CD14-positive monocyte (primary cell): ENCODE measurements around the gene ARHGEF25. TPM values are rescaled to one million over a fixed set of nuclear protein-coding genes. Genes with fewer than 3 reads are reported as not detected.

ENCODE experiments used
- DNase-seq, 3 donors: peaks; one replicate each; pipeline ENCODE4 v3.0.0-alpha.2; 2011 to 2022
- H2AFZ ChIP-seq: 2 replicates; pipeline ENCODE4 v1.6.0; 2012; ENCODE audit warnings: mild to moderate bottlenecking, low read depth, low read length, inconsistent platforms; ENCODE audit not compliant: insufficient read depth, poor library complexity, severe bottlenecking
- H3K27ac ChIP-seq, 2 donors: 1 replicate in 1 of 2; 2 replicates in 1 of 2; pipeline ENCODE4 v1.5.1; 2012 to 2013; ENCODE audit warnings: low read length in 2 of 2, control low read depth in 1 of 2, inconsistent platforms in 1 of 2, low read depth in 1 of 2, mild to moderate bottlenecking in 1 of 2
- H3K27me3 ChIP-seq, 2 donors: one replicate each; pipeline versions ENCODE4 v1.6.0 to v1.6.1; 2011 to 2013; ENCODE audit warnings: low read length in 2 of 2; ENCODE audit not compliant: control insufficient read depth in 2 of 2, insufficient read depth in 2 of 2
- H3K36me3 ChIP-seq, 2 donors: replicated peaks in 1 of 2; 1 replicate in 1 of 2; 2 replicates in 1 of 2; pipeline versions ENCODE4 v1.5.1 to v1.6.1; 2012 to 2013; ENCODE audit warnings: low read length in 2 of 2, control low read depth in 1 of 2, inconsistent platforms in 1 of 2, mild to moderate bottlenecking in 1 of 2; ENCODE audit not compliant: insufficient read depth in 2 of 2, control insufficient read depth in 1 of 2
- H3K4me1 ChIP-seq, 2 donors: 1 replicate in 1 of 2; 2 replicates in 1 of 2; pipeline versions ENCODE4 v1.5.1 to v1.6.1; 2012 to 2013; ENCODE audit warnings: low read length in 2 of 2, control low read depth in 1 of 2, inconsistent platforms in 1 of 2, mild to moderate bottlenecking in 1 of 2, moderate library complexity in 1 of 2; ENCODE audit not compliant: insufficient read depth in 2 of 2, control insufficient read depth in 1 of 2
- H3K4me2 ChIP-seq: replicated peaks from 2 replicates; pipeline ENCODE3; 2012; ENCODE audit warnings: low read length, moderate library complexity, mild to moderate bottlenecking; ENCODE audit not compliant: poor library complexity, severe bottlenecking; ENCODE audit errors: extremely low read depth
- H3K4me3 ChIP-seq, 3 experiments: fragments of 200-600 bp in 1 of 3; sonication (generic) in 1 of 3; replicated peaks in 1 of 3; 1 replicate in 2 of 3; 2 replicates in 1 of 3; pipeline ENCODE4 v1.5.1; 2011 to 2013; ENCODE audit warnings: low read length in 3 of 3, mild to moderate bottlenecking in 3 of 3, control low read depth in 2 of 3, low read depth in 2 of 3, inconsistent platforms in 1 of 3, moderate library complexity in 1 of 3
- H3K79me2 ChIP-seq: 2 replicates; pipeline ENCODE4 v1.6.0; 2012; ENCODE audit warnings: mild to moderate bottlenecking, control low read depth, inconsistent platforms, low read length, moderate library complexity; ENCODE audit not compliant: insufficient read depth
- H3K9ac ChIP-seq: 2 replicates; pipeline ENCODE4 v1.6.0; 2017; ENCODE audit warnings: low read length, mild to moderate bottlenecking; ENCODE audit not compliant: insufficient read depth, poor library complexity, severe bottlenecking
- H3K9me3 ChIP-seq, 2 donors: replicated peaks in 1 of 2; 1 replicate in 1 of 2; 2 replicates in 1 of 2; pipeline versions ENCODE4 v1.5.1 to v1.6.1; 2012 to 2013; ENCODE audit warnings: low read length in 2 of 2, control low read depth in 1 of 2; ENCODE audit not compliant: control insufficient read depth in 1 of 2, insufficient read depth in 1 of 2
- H4K20me1 ChIP-seq: 2 replicates; pipeline ENCODE4 v1.6.0; 2012; ENCODE audit warnings: mild to moderate bottlenecking, low read length, control low read depth, moderate library complexity; ENCODE audit not compliant: insufficient read depth
- H3K27ac Mint-ChIP-seq, 7 donors: one replicate each; pipeline ENCODE4 v1.8.0; 2020; ENCODE audit warnings: mild to moderate bottlenecking in 7 of 7, mixed read lengths in 7 of 7, moderate library complexity in 6 of 7, inconsistent platforms in 2 of 7
- H3K27me3 Mint-ChIP-seq, 3 donors: one replicate each; pipeline ENCODE4 v1.8.0; 2021 to 2022; ENCODE audit warnings: low read depth in 3 of 3, mild to moderate bottlenecking in 3 of 3, mixed read lengths in 3 of 3, moderate library complexity in 3 of 3, inconsistent platforms in 1 of 3
- H3K36me3 Mint-ChIP-seq, 2 donors: one replicate each; pipeline ENCODE4 v1.8.0; 2020; ENCODE audit warnings: mixed read lengths in 2 of 2, inconsistent platforms in 1 of 2, mild to moderate bottlenecking in 1 of 2
- H3K4me1 Mint-ChIP-seq: one replicate; pipeline ENCODE4 v1.8.0; 2020; ENCODE audit warnings: mild to moderate bottlenecking, mixed read lengths
- H3K4me3 Mint-ChIP-seq, 2 donors: one replicate each; pipeline ENCODE4 v1.8.0; 2020; ENCODE audit warnings: mild to moderate bottlenecking in 2 of 2, mixed read lengths in 2 of 2, moderate library complexity in 1 of 2
- H3K9me3 Mint-ChIP-seq, 7 donors: one replicate each; pipeline ENCODE4 v1.8.0; 2020 to 2022; ENCODE audit warnings: mixed read lengths in 7 of 7, mild to moderate bottlenecking in 6 of 7, moderate library complexity in 6 of 7, inconsistent platforms in 2 of 7
- WGBS: methylation state at CpG from one replicate; pipeline ENCODE4 v1.1.5; 2013; ENCODE audit warnings: missing lambda C conversion rate; ENCODE audit not compliant: insufficient coverage; 5-methylcytosine and 5-hydroxymethylcytosine counted together
- intact Hi-C, 2 donors: fragments of 100-400 bp; cut with micrococcal nuclease; formaldehyde crosslinking; loops; one replicate each; pipeline versions ENCODE4 v1.15.0 to v1.15.1; 2023
- polyA plus RNA-seq, 3 donors: library from polyadenylated mRNA; depleted of rRNA in 1 of 3; unstranded in 2 of 3; stranded (reverse) in 1 of 3; fragments of 300-500 nt in 2 of 3; fragments of >200 nt in 1 of 3; fragmentation: Illumina TruSeq in 2 of 3; gene quantifications; 1 replicate in 2 of 3; 2 replicates in 1 of 3; pipeline ENCODE4 v1.2.3, GENCODE V29; 2012 to 2021
- TF ChIP-seq, protein P1 (sequence below): fragments of 200-600 bp; IDR thresholded peaks from one replicate; pipeline ENCODE4 v1.8.0; 2022; ENCODE audit warnings: antibody characterized with exemption, mild to moderate bottlenecking

The ARHGEF25 gene
- polyA plus RNA-seq, 3 donors = not detected

DNA sequence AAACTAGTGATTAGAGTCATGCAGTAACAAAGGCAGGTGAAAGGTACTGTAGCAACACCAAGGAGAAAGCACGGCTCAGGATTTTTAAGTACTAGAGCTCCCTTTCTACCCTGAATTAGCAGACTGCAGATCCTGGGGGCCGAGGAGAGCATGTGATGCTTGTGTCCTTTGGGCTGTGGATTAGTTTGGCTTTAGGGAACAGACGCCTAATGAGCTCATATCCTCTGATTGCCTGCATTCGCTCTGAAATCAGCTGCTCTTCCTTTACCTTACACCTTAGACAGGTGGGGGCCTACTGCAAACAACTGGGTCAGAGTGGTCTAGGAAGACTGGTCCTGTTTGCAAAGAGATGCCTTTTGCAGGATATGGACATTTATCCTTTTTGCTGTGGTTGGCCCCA lies 18.0 kb upstream of the ARHGEF25 start:
- Histone ChIP-seq H4K20me1 (no peaks in the 10 kb centered on the region), H3K79me2 (peaks cover 4% of the 10 kb centered on the region), H3K4me3 (no peak overlapping the region), H3K36me3 (peaks cover 29 to 43% of the 10 kb centered on the region in 2 donors), H3K9me3 (no peaks in the 10 kb centered on the region), H3K27ac (no peak overlapping the region), H3K4me1 (peaks cover 16 to 21% of the 10 kb centered on the region in 2 donors), H3K9ac (no peak overlapping the region), H2AFZ (no peak overlapping the region), H3K27me3 (no peaks in the 10 kb centered on the region), H3K4me2 (no peak overlapping the region)
- Mint-ChIP-seq H3K36me3 (peaks cover 33 to 40% of the 10 kb centered on the region in 2 donors), H3K27ac (no peak overlapping the region), H3K4me3 (no peak overlapping the region), H3K4me1 (peaks cover 25% of the 10 kb centered on the region), H3K27me3 (peaks cover 2 to 9% (median 7%) of the 10 kb centered on the region in 3 donors), H3K9me3 (no peaks in the 10 kb centered on the region)
- no peak for DNase-seq
- WGBS = 80% methylated on average over 1 of the region's 4 CpGs
- TF ChIP-seq, protein P1, sequence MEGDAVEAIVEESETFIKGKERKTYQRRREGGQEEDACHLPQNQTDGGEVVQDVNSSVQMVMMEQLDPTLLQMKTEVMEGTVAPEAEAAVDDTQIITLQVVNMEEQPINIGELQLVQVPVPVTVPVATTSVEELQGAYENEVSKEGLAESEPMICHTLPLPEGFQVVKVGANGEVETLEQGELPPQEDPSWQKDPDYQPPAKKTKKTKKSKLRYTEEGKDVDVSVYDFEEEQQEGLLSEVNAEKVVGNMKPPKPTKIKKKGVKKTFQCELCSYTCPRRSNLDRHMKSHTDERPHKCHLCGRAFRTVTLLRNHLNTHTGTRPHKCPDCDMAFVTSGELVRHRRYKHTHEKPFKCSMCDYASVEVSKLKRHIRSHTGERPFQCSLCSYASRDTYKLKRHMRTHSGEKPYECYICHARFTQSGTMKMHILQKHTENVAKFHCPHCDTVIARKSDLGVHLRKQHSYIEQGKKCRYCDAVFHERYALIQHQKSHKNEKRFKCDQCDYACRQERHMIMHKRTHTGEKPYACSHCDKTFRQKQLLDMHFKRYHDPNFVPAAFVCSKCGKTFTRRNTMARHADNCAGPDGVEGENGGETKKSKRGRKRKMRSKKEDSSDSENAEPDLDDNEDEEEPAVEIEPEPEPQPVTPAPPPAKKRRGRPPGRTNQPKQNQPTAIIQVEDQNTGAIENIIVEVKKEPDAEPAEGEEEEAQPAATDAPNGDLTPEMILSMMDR = no peak
- intact Hi-C loops = no loop called here

DNA sequence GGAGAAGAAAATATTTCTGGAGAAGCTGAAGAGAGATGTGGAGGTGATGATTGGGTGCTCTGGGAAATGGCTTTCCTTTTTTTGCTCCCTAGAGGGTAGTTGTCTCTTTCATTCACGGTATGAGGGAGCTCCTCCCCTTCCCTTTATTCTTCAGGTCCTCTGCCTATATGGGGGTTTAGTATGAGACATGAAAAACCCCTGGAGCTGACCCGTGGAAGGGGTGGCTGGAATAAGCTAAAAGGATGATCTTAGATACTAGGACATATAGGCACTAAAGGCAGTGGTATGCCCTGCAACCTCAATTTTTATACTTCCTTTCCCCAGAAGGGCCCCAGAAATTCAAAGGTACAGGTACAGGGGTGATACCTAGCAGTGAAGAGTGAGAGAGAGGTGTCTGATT lies 10.8 kb upstream of the ARHGEF25 start:
- Mint-ChIP-seq H3K9me3 (peaks cover 0 to 12% (median 0%) of the 10 kb centered on the region in 7 donors), H3K27me3 (peaks cover 18 to 23% (median 19%) of the 10 kb centered on the region in 3 donors), H3K36me3 (peaks cover 67 to 76% of the 10 kb centered on the region in 2 donors), H3K4me1 (peaks cover 14% of the 10 kb centered on the region), H3K4me3 (no peak overlapping the region), H3K27ac (no peak overlapping the region)
- Histone ChIP-seq H3K9ac (no peak overlapping the region), H3K4me1 (peaks cover 9 to 13% of the 10 kb centered on the region in 2 donors), H3K4me3 (no peak overlapping the region), H3K9me3 (no peaks in the 10 kb centered on the region), H2AFZ (no peak overlapping the region), H3K79me2 (no peaks in the 10 kb centered on the region), H3K36me3 (peaks cover 61 to 71% of the 10 kb centered on the region in 2 donors), H3K27ac (no peak overlapping the region), H3K4me2 (no peak overlapping the region), H3K27me3 (peaks cover 5 to 17% of the 10 kb centered on the region in 2 donors), H4K20me1 (no peaks in the 10 kb centered on the region)
- TF ChIP-seq, protein P1 = no peak
- intact Hi-C loops = no loop called here
- DNase-seq = no peak
- WGBS = no CpG with 5 or more reads among the region's 2 CpGs
